ENCODE results near the gene STRC. TPM values are rescaled to one million over a fixed set of nuclear protein-coding genes. Genes with fewer than 3 reads are reported as not detected.
"Not testable (repeated sequence)": the region's sequence is repeated elsewhere in the genome, so short reads cannot be mapped to it uniquely, and the experiment has no call there.

The STRC gene
- total RNA-seq, 1 donor = not detected

DNA sequence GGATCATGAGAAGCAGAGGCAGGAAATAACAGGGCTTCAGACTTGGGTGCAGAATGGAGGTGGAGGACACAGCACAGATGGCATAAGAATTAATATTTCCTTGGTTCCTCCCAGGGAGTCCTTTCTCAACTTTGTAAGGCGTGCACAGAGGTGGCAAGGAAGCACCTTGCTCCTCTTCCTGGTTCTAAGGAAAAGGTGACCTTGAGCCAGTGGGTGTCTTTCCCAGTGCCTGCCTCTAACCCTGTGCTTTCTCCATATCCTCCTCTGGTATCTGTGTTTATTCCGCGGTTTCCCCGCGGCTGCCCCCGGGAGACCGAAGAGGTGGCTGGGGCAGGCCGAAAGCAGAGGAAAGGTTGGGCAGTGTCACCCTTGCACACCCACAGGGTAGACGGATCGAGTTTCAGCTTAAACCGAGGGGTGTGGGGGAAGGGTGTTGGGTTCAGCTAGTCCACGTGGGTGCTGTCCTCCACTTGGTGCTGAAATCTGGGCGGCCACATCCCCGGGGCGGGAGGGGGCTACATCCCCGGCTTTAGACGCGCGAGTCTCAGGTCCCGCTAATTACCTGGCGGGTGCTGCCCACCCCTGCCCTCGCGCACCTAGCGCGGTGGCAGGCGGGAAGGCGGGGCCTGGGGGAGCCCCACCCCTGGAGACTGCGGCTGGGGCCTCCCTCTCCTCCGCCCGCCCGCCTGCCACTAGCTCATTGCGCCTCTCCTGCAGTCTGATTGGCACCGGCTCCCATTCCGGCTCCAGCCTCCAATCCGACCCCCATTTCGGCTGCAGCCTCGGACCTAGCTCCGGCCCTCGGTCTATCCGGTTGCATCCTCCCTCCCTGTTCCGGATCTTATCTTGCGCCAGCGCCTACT is 25.0 kb downstream of the STRC start, which contains the start of gene CKMT1B:
Gene CKMT1B, plus strand, starts transcription at position 700 of the 863 bp plus-strand sequence. CDS start 192 bp downstream, outside the sequence.
- not testable (repeated sequence) for DNase-seq (ENCODE audit: low read depth); H3K4me3 ChIP-seq (ENCODE audit: low read depth, low read length)

DNA sequence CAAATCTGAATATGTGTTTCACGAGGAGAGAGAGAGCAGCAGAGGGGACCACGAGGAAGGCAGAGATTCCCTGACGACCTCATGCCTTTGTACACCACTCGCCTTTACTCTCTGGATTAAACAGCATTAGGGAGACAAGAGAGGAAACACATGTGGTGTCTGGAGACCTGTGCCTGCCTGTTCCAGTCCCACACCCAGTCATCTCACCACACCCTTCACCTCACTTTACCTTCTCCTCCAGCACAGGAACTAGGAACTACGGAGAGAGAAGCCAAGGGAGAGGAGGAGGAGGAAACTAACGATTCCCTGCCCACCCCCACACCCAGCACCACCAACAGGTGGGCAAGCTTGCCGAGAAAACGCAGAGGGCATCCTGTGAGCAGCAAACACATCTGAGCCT is 25.8 kb downstream of the STRC start:
- not testable (repeated sequence) for H3K4me3 ChIP-seq (ENCODE audit: low read depth, low read length); DNase-seq (ENCODE audit: low read depth)

DNA sequence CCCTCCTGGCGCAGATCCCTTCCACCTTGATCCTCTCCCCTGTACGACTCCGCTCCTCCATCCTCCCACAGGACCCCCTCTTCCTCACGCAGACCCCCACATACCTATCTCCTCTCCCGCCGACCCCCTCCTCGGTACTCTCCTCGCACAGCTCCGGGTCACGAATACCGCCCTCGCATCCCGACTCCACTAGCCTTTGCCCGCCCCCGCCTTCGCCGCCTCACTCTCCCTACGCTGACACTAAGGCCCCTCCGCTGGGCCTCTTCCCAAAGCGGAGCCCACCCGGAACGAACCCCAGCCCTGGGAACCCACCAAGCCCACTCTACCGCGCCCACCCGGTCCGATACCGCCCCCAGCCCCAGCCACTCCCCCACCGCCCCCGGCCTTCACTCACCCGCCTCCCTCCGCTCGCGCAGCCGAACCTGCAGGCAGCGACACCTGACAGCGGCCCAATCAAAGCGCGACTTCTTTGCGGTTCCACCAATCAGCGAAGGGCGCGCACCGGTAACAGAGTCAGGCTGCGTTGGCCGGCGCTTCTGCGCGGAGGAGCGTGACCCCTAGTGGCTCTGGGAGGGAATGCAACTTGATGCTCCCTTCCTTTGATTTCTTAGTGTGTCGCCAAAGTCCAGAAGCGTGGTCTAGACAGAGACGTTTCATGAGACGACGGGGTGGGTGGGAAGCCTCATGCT is 28.7 kb downstream of the STRC start, which contains the start of gene PPIP5K1:
Gene PPIP5K1, minus strand, starts transcription at position 431 of the 689 bp plus-strand sequence. CDS start 5,704 bp downstream, outside the sequence.
- not testable (repeated sequence) for H3K4me3 ChIP-seq (ENCODE audit: low read depth, low read length); DNase-seq (ENCODE audit: low read depth)

DNA sequence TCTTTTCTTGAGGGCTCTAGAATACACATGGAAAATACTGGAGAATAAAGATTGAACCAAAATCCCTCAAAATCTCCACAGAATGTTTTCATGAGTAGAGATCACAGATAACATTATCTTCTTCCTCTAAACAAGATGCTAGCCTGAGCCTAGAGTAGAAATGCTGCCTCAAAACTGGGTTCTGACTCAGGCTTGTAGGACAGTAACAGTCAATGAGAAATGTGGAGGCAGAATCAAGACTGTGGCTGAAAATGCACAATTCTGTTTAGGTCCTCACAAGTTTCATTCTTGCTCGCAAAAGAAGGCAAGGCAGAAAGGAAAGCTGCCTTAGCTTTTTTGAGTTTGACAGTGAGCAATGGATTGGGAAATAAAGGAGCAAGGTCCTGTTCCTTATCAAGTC is 44.0 kb downstream of the STRC start:
- not testable (repeated sequence) for H3K4me3 ChIP-seq (ENCODE audit: low read depth, low read length)

DNA sequence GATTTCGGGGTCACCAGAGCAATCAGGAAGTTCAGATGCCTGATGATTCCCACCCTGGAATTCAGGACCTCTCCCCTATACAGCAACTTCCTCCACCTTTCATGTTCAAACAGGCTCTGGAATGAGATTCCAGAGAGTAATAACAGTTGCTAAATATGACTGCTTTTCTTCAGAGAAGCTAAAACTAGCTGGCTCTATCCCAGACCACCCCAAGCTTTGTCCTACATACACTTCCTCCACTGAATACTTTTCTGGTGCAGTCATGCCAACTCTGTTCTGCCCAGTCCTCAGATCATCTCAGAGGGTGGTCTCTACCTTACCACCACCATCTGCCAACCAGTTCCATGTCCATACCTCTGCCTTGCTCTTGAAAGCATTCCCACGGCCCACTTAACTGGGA is 52.0 kb downstream of the STRC start:
- not testable (repeated sequence) for DNase-seq (ENCODE audit: low read depth); H3K4me3 ChIP-seq (ENCODE audit: low read depth, low read length)

More for the DNA sequence above, 44.0 kb downstream of the STRC start:
- DNase-seq (ENCODE audit: low read depth) = not testable (repeated sequence)

DNA sequence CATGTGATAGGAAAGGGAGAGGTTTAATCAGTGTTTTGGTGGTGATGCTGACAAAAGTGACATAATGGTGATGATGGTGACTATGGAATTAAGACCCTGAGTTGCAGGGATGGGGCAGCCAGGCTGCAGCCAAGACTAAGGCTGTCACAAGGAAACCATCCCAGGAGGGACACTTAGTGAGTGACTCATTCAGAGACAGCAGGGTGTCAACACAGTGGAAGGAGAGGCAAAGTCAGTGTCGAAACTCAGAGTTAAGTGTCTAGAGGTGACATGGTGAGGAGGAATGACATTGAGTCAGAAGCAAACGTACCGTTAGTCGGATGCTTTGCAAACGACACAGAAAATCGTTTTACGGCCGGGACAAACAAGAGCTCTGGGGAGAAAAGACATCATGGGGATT is 54.8 kb downstream of the STRC start:
- DNase-seq (ENCODE audit: low read depth); H3K4me3 ChIP-seq (ENCODE audit: low read depth, low read length): not testable (repeated sequence)

DNA sequence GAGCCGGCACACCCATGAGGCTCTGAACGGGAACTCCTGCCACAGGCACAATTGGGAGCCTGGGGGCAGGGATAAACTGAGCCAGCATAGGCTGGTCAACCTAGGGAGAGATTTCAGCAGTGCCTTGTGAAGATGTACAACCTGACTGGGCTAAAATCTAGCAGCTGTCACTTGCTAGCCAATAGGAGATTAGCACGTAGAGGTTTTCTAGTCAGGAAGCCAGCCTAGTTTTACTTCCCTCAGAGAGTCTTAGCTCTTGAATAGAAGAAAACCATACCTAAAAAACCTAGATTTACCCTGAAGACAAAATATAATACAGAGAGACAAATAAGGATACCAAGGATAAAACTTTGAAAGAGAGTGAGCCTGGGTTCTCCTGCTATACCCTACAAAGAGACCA is 55.8 kb downstream of the STRC start:
- not testable (repeated sequence) for DNase-seq (ENCODE audit: low read depth); H3K4me3 ChIP-seq (ENCODE audit: low read depth, low read length)

DNA sequence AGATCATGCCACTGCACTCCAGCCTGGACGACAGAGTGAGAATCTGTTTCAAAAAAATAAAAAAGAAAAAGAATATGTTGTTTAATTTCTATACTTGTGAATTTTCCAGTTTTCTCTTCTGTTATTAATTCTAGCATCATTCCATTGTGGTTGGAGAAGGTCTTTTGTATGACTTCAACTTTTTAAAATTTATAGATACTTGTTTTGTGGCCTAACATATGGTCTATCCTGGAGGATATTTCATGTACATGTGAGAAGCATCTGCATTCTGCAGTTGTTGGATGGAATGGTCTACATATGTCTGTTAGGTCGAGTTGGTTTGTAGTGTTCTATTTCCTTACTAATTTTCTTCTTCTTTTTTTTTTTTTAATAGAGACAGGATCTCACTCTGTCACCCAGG is 65.6 kb downstream of the STRC start:
- TF ChIP-seq, protein P1, sequence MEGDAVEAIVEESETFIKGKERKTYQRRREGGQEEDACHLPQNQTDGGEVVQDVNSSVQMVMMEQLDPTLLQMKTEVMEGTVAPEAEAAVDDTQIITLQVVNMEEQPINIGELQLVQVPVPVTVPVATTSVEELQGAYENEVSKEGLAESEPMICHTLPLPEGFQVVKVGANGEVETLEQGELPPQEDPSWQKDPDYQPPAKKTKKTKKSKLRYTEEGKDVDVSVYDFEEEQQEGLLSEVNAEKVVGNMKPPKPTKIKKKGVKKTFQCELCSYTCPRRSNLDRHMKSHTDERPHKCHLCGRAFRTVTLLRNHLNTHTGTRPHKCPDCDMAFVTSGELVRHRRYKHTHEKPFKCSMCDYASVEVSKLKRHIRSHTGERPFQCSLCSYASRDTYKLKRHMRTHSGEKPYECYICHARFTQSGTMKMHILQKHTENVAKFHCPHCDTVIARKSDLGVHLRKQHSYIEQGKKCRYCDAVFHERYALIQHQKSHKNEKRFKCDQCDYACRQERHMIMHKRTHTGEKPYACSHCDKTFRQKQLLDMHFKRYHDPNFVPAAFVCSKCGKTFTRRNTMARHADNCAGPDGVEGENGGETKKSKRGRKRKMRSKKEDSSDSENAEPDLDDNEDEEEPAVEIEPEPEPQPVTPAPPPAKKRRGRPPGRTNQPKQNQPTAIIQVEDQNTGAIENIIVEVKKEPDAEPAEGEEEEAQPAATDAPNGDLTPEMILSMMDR (IDR thresholded peaks at IDR 0.05; ENCODE audit: insufficient read depth, low read depth, low read length) = no peak
- H3K4me3 ChIP-seq (ENCODE audit: low read depth, low read length) = no peak overlapping the region
- DNase-seq (ENCODE audit: low read depth) = no peak

DNA sequence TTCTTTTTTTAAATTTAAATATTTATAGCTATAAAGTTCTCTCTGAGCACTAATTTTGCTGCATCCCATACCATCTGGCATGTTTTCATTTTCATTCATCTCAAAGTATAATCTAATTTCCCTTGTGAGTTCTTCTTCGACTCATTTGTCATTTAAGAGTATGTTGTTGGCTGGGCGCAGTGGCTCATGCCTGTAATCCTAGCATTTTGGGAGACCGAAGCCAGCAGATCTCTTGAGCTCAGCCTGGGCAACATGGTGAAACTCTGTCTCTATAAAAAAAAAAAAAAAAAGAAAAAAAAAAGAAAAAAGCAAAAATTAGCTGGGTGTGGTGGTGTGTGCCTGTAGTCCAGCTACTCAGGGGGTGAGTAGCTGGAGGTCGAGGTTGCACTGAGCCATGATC is 66.3 kb downstream of the STRC start:
- TF ChIP-seq, protein P1 (IDR thresholded peaks at IDR 0.05; ENCODE audit: insufficient read depth, low read depth, low read length) = no peak
- no peak overlapping the region for H3K4me3 ChIP-seq (ENCODE audit: low read depth, low read length)
- DNase-seq (ENCODE audit: low read depth) = no peak

DNA sequence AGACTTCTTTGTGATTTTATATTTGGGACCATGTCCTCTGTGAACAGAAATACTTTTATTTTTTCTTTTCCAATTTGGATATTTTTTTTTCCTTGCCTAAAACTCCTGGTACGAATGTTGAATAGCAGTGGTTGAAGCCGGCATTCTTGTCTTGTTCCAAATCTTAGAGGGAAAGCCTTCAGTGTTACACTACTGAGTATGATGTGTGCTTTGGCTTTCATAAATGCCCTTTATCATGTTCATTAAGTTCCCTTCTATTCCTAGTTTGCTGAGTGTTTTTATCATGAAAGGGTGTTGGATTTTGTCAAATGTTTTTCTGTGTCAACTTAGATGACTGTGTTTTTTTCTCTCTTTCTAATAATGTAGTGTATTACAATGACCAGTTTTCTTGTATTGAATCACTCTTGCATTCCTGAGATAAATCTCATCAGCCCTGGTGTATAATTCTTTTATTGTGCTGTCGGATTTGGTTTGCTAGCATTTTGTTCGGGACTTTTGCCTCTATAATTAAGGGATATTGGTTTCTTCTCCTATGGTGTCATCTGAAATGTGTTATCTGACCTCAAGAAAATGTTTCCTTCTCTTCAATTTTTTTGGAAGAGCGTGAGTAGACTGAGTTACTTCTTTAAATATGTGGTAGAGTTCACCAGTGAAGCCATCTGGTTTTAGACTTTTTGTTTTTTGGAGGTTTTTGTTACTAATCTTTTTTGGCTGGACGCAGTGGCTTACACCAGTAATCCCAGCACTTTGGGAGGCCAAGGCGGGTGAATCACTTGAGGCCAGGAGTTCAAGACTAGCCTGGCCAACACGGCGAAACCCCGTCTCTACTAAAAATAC is 67.9 kb downstream of the STRC start:
- H3K4me3 ChIP-seq (ENCODE audit: low read depth, low read length) = no peak overlapping the region
- TF ChIP-seq, protein P1 (IDR thresholded peaks at IDR 0.05; ENCODE audit: insufficient read depth, low read depth, low read length) = no peak
- DNase-seq (ENCODE audit: low read depth) = peak; percentile 28

Small RNA genes lying within 50 kb of the gene (small RNA-seq; reads per million reads assigned to genes)
- gene PDIA3P2 (not detected), gene RNU6-554P (not detected), gene RNU6-610P (not detected)

Other genes starting within 250 kb of the STRC start
- 26.3 and 37.0 TPM in 2 replicates for gene ZSCAN29, start 247.8 kb downstream of the STRC start, total RNA-seq
- gene TUBGCP4, start 247.7 kb downstream of the STRC start, total RNA-seq = 9.7 and 14.7 TPM in 2 replicates
- gene TP53BP1, start 125.6 kb downstream of the STRC start, total RNA-seq = 83.4 and 94.1 TPM in 2 replicates
- gene MAP1A, start 101.2 kb downstream of the STRC start, total RNA-seq = 60.9 and 65.7 TPM in 2 replicates
- gene PPIP5K1, start 28.6 kb downstream of the STRC start, total RNA-seq = 27.1 and 28.5 TPM in 2 replicates
- gene CKMT1B, start 24.8 kb downstream of the STRC start, total RNA-seq = not detected in 2 replicates
- 0.32 and 0.86 TPM in 2 replicates for gene CATSPER2, start 30.0 kb upstream of the STRC start, total RNA-seq
- gene CKMT1A, start 75.1 kb upstream of the STRC start, total RNA-seq = not detected in 2 replicates
- gene PDIA3, start 127.6 kb upstream of the STRC start, total RNA-seq = 120 and 185 TPM in 2 replicates
- 1.6 and 4.3 TPM in 2 replicates for gene ELL3, start 158.2 kb upstream of the STRC start, total RNA-seq
- 255 and 321 TPM in 2 replicates for gene SERF2, start 173.5 kb upstream of the STRC start, total RNA-seq
- gene SERINC4, start 181.4 kb upstream of the STRC start, total RNA-seq = under 0.01 TPM in 1 of 2 replicates, not detected in the other
- 6.4 and 6.9 TPM in 2 replicates for gene HYPK, start 181.8 kb upstream of the STRC start, total RNA-seq
- 15.8 and 23.7 TPM in 2 replicates for gene MFAP1, start 205.9 kb upstream of the STRC start, total RNA-seq
- 15.1 and 17.7 TPM in 2 replicates for gene WDR76, start 208.2 kb upstream of the STRC start, total RNA-seq

Measured in fibroblast of villous mesenchyme (primary cell).